WTC11 (cell line): ENCODE results near the gene GYS1. TPM values are rescaled to one million over a fixed set of nuclear protein-coding genes. Genes with fewer than 3 reads are reported as not detected.

ENCODE experiments used
- ATAC-seq: fragments of 200-7000 bp; cut with Tn5 transposase; 2 replicates; pipeline ENCODE4 v1.10.0; 2021; ENCODE audit warnings: mild to moderate bottlenecking, moderate library complexity
- CTCF ChIA-PET: fragments of 300-600 bp; sonication (Branson Sonifier 250); formaldehyde crosslinking; loops from one replicate; lab custom pipeline; 2021; ENCODE audit warnings: antibody characterized with exemption; lab: Charles Lee
- POLR2A ChIA-PET: fragments of 350-600 bp; sonication (Branson Sonifier 250); formaldehyde crosslinking; loops from one replicate; lab custom pipeline; 2021; ENCODE audit warnings: antibody characterized with exemption; lab: Charles Lee
- DNase-seq: peaks from one replicate; pipeline ENCODE4 v3.0.0; 2021; ENCODE audit warnings: low spot score
- H3K27ac Mint-ChIP-seq: 2 replicates; pipeline ENCODE4 v1.8.0; 2021; ENCODE audit warnings: mixed read lengths
- H3K27me3 Mint-ChIP-seq: 2 replicates; pipeline ENCODE4 v1.8.0; 2021; ENCODE audit warnings: low read depth, mild to moderate bottlenecking, moderate library complexity, mixed read lengths
- H3K36me3 Mint-ChIP-seq: 2 replicates; pipeline ENCODE4 v1.8.0; 2021; ENCODE audit warnings: mixed read lengths
- H3K4me1 Mint-ChIP-seq: 2 replicates; pipeline ENCODE4 v1.8.0; 2022; ENCODE audit warnings: mixed read lengths
- H3K4me3 Mint-ChIP-seq: 2 replicates; pipeline ENCODE4 v1.8.0; 2021; ENCODE audit warnings: mild to moderate bottlenecking, moderate library complexity, mixed read lengths
- H3K9me3 Mint-ChIP-seq: 2 replicates; pipeline ENCODE4 v1.8.0; 2021; ENCODE audit warnings: mixed read lengths
- GTF2I ChIP-seq: fragments of 250-450 bp; sonication (Bioruptor Pico); conservative IDR thresholded peaks from 2 replicates; pipeline ENCODE4 v1.4.0; 2021; ENCODE audit warnings: mild to moderate bottlenecking
- IRF2 ChIP-seq: sonication (generic); formaldehyde crosslinking; IDR thresholded peaks from 2 replicates; pipeline ENCODE4 v1.8.0; 2022; ENCODE audit warnings: low read depth, missing genetic modification reagents, borderline replicate concordance
- JAZF1 ChIP-seq: fragments of 250-450 bp; sonication (Bioruptor Pico); IDR thresholded peaks from 2 replicates; pipeline ENCODE4 v1.9.0; 2021; ENCODE audit warnings: moderate library complexity, mild to moderate bottlenecking, inconsistent platforms
- NR3C1 ChIP-seq: sonication (generic); formaldehyde crosslinking; conservative IDR thresholded peaks from 2 replicates; pipeline ENCODE4 v1.8.1; 2023; ENCODE audit warnings: low read depth, mild to moderate bottlenecking, missing genetic modification reagents
- PRRX2 ChIP-seq: fragments of 250-450 bp; sonication (Bioruptor Pico); IDR thresholded peaks from 2 replicates; pipeline ENCODE4 v1.8.0; 2021; ENCODE audit warnings: mild to moderate bottlenecking
- RORB ChIP-seq: fragments of 250-450 bp; sonication (Bioruptor Pico); IDR thresholded peaks from 2 replicates; pipeline ENCODE4 v1.9.0; 2021; ENCODE audit warnings: mild to moderate bottlenecking
- ZNF138 ChIP-seq: sonication (generic); formaldehyde crosslinking; conservative IDR thresholded peaks from 2 replicates; pipeline ENCODE4 v1.8.1; 2022; ENCODE audit warnings: mild to moderate bottlenecking, moderate library complexity, missing genetic modification reagents
- ZNF219 ChIP-seq: sonication (generic); formaldehyde crosslinking; IDR thresholded peaks from 2 replicates; pipeline ENCODE4 v1.8.0; 2023; ENCODE audit warnings: missing genetic modification reagents, mild to moderate bottlenecking, borderline replicate concordance
- ZNF263 ChIP-seq: sonication (generic); formaldehyde crosslinking; IDR thresholded peaks from 2 replicates; pipeline ENCODE4 v1.8.1; 2022; ENCODE audit warnings: low read depth, mild to moderate bottlenecking, moderate library complexity, missing genetic modification reagents
- total RNA-seq: library from RNA; stranded (reverse); gene quantifications from 3 replicates; pipeline ENCODE4 v1.2.3, GENCODE V29; 2021
- TF ChIP-seq, protein P1 (sequence below): fragments of 250-450 bp; sonication (Bioruptor Pico); IDR thresholded peaks from 2 replicates; pipeline ENCODE4 v1.8.0; 2021; ENCODE audit warnings: mild to moderate bottlenecking
- TF ChIP-seq, protein P2 (sequence below): sonication (generic); formaldehyde crosslinking; IDR thresholded peaks from 2 replicates; pipeline ENCODE4 v1.8.0; 2023; ENCODE audit warnings: mild to moderate bottlenecking, missing genetic modification reagents
- TF ChIP-seq, protein P3 (sequence below): sonication (generic); formaldehyde crosslinking; conservative IDR thresholded peaks from 2 replicates; pipeline ENCODE4 v1.8.1; 2022; ENCODE audit warnings: mild to moderate bottlenecking, missing genetic modification reagents
- TF ChIP-seq, protein P4 (sequence below): sonication (generic); formaldehyde crosslinking; IDR thresholded peaks from 2 replicates; pipeline ENCODE4 v1.8.1; 2023; ENCODE audit warnings: mild to moderate bottlenecking, missing genetic modification reagents, borderline replicate concordance
- TF ChIP-seq, protein P5 (sequence below): sonication (generic); formaldehyde crosslinking; IDR thresholded peaks from 2 replicates; pipeline ENCODE4 v1.8.0; 2022; ENCODE audit warnings: mild to moderate bottlenecking, missing genetic modification reagents
- TF ChIP-seq, protein P6 (sequence below): sonication (generic); formaldehyde crosslinking; IDR thresholded peaks from 2 replicates; pipeline ENCODE4 v1.8.0; 2022; ENCODE audit warnings: missing genetic modification reagents
- TF ChIP-seq, protein P7 (sequence below): fragments of 250-450 bp; sonication (Bioruptor Pico); IDR thresholded peaks from 2 replicates; pipeline ENCODE4 v1.9.0; 2021; ENCODE audit warnings: mild to moderate bottlenecking

Gene GYS1
- total RNA-seq, 1 experiment from 2014 or later: 52.0 TPM

DNA sequence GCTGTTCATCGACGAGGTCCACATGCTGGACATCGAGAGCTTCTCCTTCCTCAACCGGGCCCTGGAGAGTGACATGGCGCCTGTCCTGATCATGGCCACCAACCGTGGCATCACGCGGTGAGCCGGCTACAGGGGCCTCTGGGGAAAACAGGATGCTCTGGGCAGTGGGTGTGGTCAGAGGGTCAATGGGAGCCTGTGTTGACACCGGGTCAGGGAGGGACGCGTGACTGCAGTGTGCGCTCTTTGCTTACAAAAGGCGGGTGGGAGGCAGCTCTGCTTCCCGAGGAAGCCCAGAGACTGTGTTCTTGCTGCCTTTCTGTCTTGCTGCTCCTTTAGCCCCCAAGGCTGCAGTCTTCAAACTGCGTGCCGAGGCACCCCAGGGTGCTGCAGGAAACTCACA is 18.1 kb upstream of the GYS1 start (continued):
- TF ChIP-seq ZNF138: no peak
- TF ChIP-seq RORB (CRISPR knock-in tag): no peak
- TF ChIP-seq ZNF263 (CRISPR knock-in tag): no peak
- no peak for TF ChIP-seq ZNF219 (CRISPR knock-in tag)

DNA sequence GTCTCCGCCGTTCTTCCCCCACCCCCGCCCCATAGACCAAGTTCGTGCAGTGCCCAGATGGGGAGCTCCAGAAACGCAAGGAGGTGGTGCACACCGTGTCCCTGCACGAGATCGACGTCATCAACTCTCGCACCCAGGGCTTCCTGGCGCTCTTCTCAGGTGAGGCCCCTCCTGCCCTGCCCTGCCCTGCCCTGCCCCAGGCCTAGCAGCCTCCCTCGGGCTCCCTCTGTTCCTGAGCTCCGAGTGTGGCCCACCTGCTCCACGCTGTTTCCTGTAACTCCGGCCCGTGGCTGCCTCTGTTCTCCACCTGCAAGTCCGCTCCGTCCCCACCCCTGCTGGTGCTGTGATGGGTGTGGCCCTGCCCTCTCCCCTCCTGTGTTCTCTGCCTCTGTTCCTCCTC is 17.3 kb upstream of the GYS1 start:
- POLR2A ChIA-PET: no interaction called here
- ATAC-seq: no peak

DNA sequence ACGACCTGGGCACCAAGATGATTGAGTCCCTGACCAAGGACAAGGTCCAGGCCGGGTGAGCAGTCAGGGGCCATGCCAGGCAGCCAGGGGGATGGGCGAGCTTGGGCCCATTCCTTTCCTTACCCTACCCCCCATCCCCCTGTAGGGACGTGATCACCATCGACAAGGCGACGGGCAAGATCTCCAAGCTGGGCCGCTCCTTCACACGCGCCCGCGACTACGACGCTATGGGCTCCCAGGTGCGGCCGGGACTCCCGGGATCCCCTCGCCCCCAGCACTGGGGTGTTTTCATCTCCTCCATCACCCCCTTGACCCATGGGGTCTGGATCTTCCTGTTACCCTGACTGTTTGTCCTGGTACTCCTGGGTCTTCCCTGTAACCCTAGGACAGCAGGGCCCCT is 16.7 kb upstream of the GYS1 start:
- CTCF ChIA-PET: interaction anchor here (0.6 to 3.4 kb wide), 6 partner anchors 8 to 139 kb away, joined by 3 to 30 read pairs (median 8); partner anchors contain the start of genes GYS1, LHB and RUVBL2
- Mint-ChIP-seq H3K9me3 (no peaks in the 10 kb centered on the region), H3K4me1 (no peaks in the 10 kb centered on the region), H3K27ac (no peak overlapping the region), H3K4me3 (no peak overlapping the region), H3K36me3 (peaks cover 42% of the 10 kb centered on the region)
- no peak for DNase-seq
- POLR2A ChIA-PET: no interaction called here
- TF ChIP-seq, protein P1, sequence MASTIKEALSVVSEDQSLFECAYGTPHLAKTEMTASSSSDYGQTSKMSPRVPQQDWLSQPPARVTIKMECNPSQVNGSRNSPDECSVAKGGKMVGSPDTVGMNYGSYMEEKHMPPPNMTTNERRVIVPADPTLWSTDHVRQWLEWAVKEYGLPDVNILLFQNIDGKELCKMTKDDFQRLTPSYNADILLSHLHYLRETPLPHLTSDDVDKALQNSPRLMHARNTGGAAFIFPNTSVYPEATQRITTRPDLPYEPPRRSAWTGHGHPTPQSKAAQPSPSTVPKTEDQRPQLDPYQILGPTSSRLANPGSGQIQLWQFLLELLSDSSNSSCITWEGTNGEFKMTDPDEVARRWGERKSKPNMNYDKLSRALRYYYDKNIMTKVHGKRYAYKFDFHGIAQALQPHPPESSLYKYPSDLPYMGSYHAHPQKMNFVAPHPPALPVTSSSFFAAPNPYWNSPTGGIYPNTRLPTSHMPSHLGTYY (CRISPR knock-in tag): no peak
- TF ChIP-seq GTF2I (CRISPR knock-in tag): no peak
- TF ChIP-seq PRRX2 (CRISPR knock-in tag): no peak
- TF ChIP-seq, protein P2, sequence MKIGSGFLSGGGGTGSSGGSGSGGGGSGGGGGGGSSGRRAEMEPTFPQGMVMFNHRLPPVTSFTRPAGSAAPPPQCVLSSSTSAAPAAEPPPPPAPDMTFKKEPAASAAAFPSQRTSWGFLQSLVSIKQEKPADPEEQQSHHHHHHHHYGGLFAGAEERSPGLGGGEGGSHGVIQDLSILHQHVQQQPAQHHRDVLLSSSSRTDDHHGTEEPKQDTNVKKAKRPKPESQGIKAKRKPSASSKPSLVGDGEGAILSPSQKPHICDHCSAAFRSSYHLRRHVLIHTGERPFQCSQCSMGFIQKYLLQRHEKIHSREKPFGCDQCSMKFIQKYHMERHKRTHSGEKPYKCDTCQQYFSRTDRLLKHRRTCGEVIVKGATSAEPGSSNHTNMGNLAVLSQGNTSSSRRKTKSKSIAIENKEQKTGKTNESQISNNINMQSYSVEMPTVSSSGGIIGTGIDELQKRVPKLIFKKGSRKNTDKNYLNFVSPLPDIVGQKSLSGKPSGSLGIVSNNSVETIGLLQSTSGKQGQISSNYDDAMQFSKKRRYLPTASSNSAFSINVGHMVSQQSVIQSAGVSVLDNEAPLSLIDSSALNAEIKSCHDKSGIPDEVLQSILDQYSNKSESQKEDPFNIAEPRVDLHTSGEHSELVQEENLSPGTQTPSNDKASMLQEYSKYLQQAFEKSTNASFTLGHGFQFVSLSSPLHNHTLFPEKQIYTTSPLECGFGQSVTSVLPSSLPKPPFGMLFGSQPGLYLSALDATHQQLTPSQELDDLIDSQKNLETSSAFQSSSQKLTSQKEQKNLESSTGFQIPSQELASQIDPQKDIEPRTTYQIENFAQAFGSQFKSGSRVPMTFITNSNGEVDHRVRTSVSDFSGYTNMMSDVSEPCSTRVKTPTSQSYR (CRISPR knock-in tag): no peak
- no peak for TF ChIP-seq JAZF1 (CRISPR knock-in tag)
- TF ChIP-seq IRF2 (CRISPR knock-in tag): no peak
- TF ChIP-seq, protein P3, sequence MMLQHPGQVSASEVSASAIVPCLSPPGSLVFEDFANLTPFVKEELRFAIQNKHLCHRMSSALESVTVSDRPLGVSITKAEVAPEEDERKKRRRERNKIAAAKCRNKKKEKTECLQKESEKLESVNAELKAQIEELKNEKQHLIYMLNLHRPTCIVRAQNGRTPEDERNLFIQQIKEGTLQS (CRISPR knock-in tag): no peak
- TF ChIP-seq, protein P4, sequence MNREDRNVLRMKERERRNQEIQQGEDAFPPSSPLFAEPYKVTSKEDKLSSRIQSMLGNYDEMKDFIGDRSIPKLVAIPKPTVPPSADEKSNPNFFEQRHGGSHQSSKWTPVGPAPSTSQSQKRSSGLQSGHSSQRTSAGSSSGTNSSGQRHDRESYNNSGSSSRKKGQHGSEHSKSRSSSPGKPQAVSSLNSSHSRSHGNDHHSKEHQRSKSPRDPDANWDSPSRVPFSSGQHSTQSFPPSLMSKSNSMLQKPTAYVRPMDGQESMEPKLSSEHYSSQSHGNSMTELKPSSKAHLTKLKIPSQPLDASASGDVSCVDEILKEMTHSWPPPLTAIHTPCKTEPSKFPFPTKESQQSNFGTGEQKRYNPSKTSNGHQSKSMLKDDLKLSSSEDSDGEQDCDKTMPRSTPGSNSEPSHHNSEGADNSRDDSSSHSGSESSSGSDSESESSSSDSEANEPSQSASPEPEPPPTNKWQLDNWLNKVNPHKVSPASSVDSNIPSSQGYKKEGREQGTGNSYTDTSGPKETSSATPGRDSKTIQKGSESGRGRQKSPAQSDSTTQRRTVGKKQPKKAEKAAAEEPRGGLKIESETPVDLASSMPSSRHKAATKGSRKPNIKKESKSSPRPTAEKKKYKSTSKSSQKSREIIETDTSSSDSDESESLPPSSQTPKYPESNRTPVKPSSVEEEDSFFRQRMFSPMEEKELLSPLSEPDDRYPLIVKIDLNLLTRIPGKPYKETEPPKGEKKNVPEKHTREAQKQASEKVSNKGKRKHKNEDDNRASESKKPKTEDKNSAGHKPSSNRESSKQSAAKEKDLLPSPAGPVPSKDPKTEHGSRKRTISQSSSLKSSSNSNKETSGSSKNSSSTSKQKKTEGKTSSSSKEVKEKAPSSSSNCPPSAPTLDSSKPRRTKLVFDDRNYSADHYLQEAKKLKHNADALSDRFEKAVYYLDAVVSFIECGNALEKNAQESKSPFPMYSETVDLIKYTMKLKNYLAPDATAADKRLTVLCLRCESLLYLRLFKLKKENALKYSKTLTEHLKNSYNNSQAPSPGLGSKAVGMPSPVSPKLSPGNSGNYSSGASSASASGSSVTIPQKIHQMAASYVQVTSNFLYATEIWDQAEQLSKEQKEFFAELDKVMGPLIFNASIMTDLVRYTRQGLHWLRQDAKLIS (CRISPR knock-in tag): no peak
- TF ChIP-seq, protein P5, sequence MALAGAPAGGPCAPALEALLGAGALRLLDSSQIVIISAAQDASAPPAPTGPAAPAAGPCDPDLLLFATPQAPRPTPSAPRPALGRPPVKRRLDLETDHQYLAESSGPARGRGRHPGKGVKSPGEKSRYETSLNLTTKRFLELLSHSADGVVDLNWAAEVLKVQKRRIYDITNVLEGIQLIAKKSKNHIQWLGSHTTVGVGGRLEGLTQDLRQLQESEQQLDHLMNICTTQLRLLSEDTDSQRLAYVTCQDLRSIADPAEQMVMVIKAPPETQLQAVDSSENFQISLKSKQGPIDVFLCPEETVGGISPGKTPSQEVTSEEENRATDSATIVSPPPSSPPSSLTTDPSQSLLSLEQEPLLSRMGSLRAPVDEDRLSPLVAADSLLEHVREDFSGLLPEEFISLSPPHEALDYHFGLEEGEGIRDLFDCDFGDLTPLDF: no peak
- TF ChIP-seq, all 79 proteins: peak for 0
- H3K27me3 Mint-ChIP-seq: no peaks in the 10 kb centered on the region
- no peak for ATAC-seq

More for the DNA sequence above, 17.3 kb upstream of the GYS1 start:
- H3K4me1 Mint-ChIP-seq: no peaks in the 10 kb centered on the region
- TF ChIP-seq NR3C1: no peak
- TF ChIP-seq, protein P6, sequence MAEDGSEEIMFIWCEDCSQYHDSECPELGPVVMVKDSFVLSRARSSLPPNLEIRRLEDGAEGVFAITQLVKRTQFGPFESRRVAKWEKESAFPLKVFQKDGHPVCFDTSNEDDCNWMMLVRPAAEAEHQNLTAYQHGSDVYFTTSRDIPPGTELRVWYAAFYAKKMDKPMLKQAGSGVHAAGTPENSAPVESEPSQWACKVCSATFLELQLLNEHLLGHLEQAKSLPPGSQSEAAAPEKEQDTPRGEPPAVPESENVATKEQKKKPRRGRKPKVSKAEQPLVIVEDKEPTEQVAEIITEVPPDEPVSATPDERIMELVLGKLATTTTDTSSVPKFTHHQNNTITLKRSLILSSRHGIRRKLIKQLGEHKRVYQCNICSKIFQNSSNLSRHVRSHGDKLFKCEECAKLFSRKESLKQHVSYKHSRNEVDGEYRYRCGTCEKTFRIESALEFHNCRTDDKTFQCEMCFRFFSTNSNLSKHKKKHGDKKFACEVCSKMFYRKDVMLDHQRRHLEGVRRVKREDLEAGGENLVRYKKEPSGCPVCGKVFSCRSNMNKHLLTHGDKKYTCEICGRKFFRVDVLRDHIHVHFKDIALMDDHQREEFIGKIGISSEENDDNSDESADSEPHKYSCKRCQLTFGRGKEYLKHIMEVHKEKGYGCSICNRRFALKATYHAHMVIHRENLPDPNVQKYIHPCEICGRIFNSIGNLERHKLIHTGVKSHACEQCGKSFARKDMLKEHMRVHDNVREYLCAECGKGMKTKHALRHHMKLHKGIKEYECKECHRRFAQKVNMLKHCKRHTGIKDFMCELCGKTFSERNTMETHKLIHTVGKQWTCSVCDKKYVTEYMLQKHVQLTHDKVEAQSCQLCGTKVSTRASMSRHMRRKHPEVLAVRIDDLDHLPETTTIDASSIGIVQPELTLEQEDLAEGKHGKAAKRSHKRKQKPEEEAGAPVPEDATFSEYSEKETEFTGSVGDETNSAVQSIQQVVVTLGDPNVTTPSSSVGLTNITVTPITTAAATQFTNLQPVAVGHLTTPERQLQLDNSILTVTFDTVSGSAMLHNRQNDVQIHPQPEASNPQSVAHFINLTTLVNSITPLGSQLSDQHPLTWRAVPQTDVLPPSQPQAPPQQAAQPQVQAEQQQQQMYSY (CRISPR knock-in tag): no peak
- TF ChIP-seq, protein P7, sequence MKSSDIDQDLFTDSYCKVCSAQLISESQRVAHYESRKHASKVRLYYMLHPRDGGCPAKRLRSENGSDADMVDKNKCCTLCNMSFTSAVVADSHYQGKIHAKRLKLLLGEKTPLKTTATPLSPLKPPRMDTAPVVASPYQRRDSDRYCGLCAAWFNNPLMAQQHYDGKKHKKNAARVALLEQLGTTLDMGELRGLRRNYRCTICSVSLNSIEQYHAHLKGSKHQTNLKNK: no peak
- CTCF ChIA-PET: interaction anchor here (1.3 to 3.4 kb wide), 3 partner anchors 10 to 87 kb away, joined by 3 to 30 read pairs (median 7); no protein-coding TSS in a partner anchor
- no peaks in the 10 kb centered on the region for H3K27me3 Mint-ChIP-seq
- H3K4me3 Mint-ChIP-seq: no peak overlapping the region
- H3K9me3 Mint-ChIP-seq: no peaks in the 10 kb centered on the region
- H3K27ac Mint-ChIP-seq: no peak overlapping the region
- no peak for DNase-seq
- peaks cover 42% of the 10 kb centered on the region for H3K36me3 Mint-ChIP-seq
